Measurements from ENCODE around the gene CLASP1.

CLASP1 gene

GRCh38 chr2:121570036-121570666, 79.1 kb downstream of the CLASP1 start:
- ATAC-seq = no peak
- TF ChIP-seq PATZ1 (CRISPR knock-in tag; IDR thresholded peaks at IDR 0.05; ENCODE audit: borderline replicate concordance) = no peak
- no peak for TF ChIP-seq POU6F1 (CRISPR knock-in tag; IDR thresholded peaks at IDR 0.05; ENCODE audit: borderline replicate concordance, low read depth)
- TF ChIP-seq CSDC2 (CRISPR knock-in tag; IDR thresholded peaks at IDR 0.05) = no peak
- TF ChIP-seq CSRNP3 (CRISPR knock-in tag; IDR thresholded peaks at IDR 0.05) = no peak
- TF ChIP-seq BACH2 (CRISPR knock-in tag; IDR thresholded peaks at IDR 0.05; ENCODE audit: borderline replicate concordance) = no peak
- TF ChIP-seq SNAI2 (CRISPR knock-in tag; IDR thresholded peaks at IDR 0.05) = no peak
- no peak for TF ChIP-seq ZNF565 (CRISPR knock-in tag; conservative IDR thresholded peaks at IDR 0.05; ENCODE audit: low read depth)
- TF ChIP-seq RARB (CRISPR knock-in tag; IDR thresholded peaks at IDR 0.05) = no peak
- no peak for TF ChIP-seq ZNF8 (CRISPR knock-in tag; IDR thresholded peaks at IDR 0.05)
- no peak for TF ChIP-seq TOX (CRISPR knock-in tag; IDR thresholded peaks at IDR 0.05; ENCODE audit: borderline replicate concordance)
- TF ChIP-seq ZNF70 (CRISPR knock-in tag; IDR thresholded peaks at IDR 0.05) = no peak
- no peak for TF ChIP-seq ZFP3 (CRISPR knock-in tag; IDR thresholded peaks at IDR 0.05)
- TF ChIP-seq ESRRG (CRISPR knock-in tag; IDR thresholded peaks at IDR 0.05) = no peak
- no peak for TF ChIP-seq ZC3H10 (CRISPR knock-in tag; IDR thresholded peaks at IDR 0.05)
- no peak for TF ChIP-seq OSR1 (CRISPR knock-in tag; IDR thresholded peaks at IDR 0.05)
- TF ChIP-seq ARNTL (CRISPR knock-in tag; IDR thresholded peaks at IDR 0.05; ENCODE audit: borderline replicate concordance, low read depth) = no peak
- TF ChIP-seq CREB5 (CRISPR knock-in tag; IDR thresholded peaks at IDR 0.05; ENCODE audit: low read depth) = no peak
- TF ChIP-seq PPARA (CRISPR knock-in tag; IDR thresholded peaks at IDR 0.05; ENCODE audit: borderline replicate concordance) = no peak

GRCh38 chr2:121567957-121568409, 81.3 kb downstream of the CLASP1 start:
- TF ChIP-seq ZNF8 (CRISPR knock-in tag; IDR thresholded peaks at IDR 0.05) (no peak), TOX (CRISPR knock-in tag; IDR thresholded peaks at IDR 0.05; ENCODE audit: borderline replicate concordance) (no peak), PATZ1 (CRISPR knock-in tag; IDR thresholded peaks at IDR 0.05; ENCODE audit: borderline replicate concordance) (no peak), BACH2 (CRISPR knock-in tag; IDR thresholded peaks at IDR 0.05; ENCODE audit: borderline replicate concordance) (no peak), CREB5 (CRISPR knock-in tag; IDR thresholded peaks at IDR 0.05; ENCODE audit: low read depth) (no peak), POU6F1 (CRISPR knock-in tag; IDR thresholded peaks at IDR 0.05; ENCODE audit: borderline replicate concordance, low read depth) (no peak), GLIS3 (CRISPR knock-in tag; IDR thresholded peaks at IDR 0.05) (no peak), RARB (CRISPR knock-in tag; IDR thresholded peaks at IDR 0.05) (no peak), ZC3H10 (CRISPR knock-in tag; IDR thresholded peaks at IDR 0.05) (no peak), ARNTL (CRISPR knock-in tag; IDR thresholded peaks at IDR 0.05; ENCODE audit: borderline replicate concordance, low read depth) (no peak), ISL1 (CRISPR knock-in tag; IDR thresholded peaks at IDR 0.05) (no peak), ZNF565 (CRISPR knock-in tag; conservative IDR thresholded peaks at IDR 0.05; ENCODE audit: low read depth) (no peak), ZNF70 (CRISPR knock-in tag; IDR thresholded peaks at IDR 0.05) (no peak), CSRNP3 (CRISPR knock-in tag; IDR thresholded peaks at IDR 0.05) (no peak), PPARA (CRISPR knock-in tag; IDR thresholded peaks at IDR 0.05; ENCODE audit: borderline replicate concordance) (no peak), SNAI2 (CRISPR knock-in tag; IDR thresholded peaks at IDR 0.05) (no peak), TSHZ2 (CRISPR knock-in tag; IDR thresholded peaks at IDR 0.05) (no peak)
- no peak for ATAC-seq

Measured in SK-N-SH treated with all-trans-retinoic acid at 6 μM for 48 hours (cell line).